Measurements from ENCODE around the gene GAST. TPM values are rescaled to one million over a fixed set of nuclear protein-coding genes. Genes with fewer than 3 reads are reported as not detected.

GAST gene
- total RNA-seq, 1 experiment from 2014 or later: not detected

- Histone ChIP-seq H3K9me3 (ENCODE audit: low read length) (no peaks in the 10 kb centered on the region), H3F3A (ENCODE audit: low read length, unreplicated experiment) (peaks cover 33% of the 10 kb centered on the region), H4K20me1 (ENCODE audit: low read length) (peaks cover 32% of the 10 kb centered on the region), H3K4me1 (ENCODE audit: insufficient read depth, low read length) (peaks cover 6% of the 10 kb centered on the region; the same call in 1 of the 2 replicates), H2AFZ (ENCODE audit: low read length) (no peak overlapping the region), H3K36me3 (ENCODE audit: low read depth, low read length) (peaks cover 33% of the 10 kb centered on the region), H3K27me3 (ENCODE audit: low read length) (no peaks in the 10 kb centered on the region), H3K4me3 (ENCODE audit: low read length) (no peak overlapping the region), H3K79me2 (ENCODE audit: low read length) (peaks cover 28% of the 10 kb centered on the region), H3K9ac (ENCODE audit: low read length) (no peak overlapping the region), H3K27ac (ENCODE audit: low read length) (no peak overlapping the region), H3K4me2 (ENCODE audit: low read length) (no peak overlapping the region), H3K9me2 (replicated peaks; ENCODE audit: low read length) (no peaks in the 10 kb centered on the region)
- ATAC-seq (no peak), DNase-seq (no peak)
- no peak for TF ChIP-seq CTCF (conservative IDR thresholded peaks at IDR 0.05; ENCODE audit: low read depth, low read length)
- TF ChIP-seq EZH2 (IDR thresholded peaks at IDR 0.05; ENCODE audit: low read length, unreplicated experiment): no peak
- no peak for TF ChIP-seq EZH2phosphoT487 (IDR thresholded peaks at IDR 0.05; ENCODE audit: borderline replicate concordance, low read length)
- POLR2A ChIA-PET (ENCODE audit: unreplicated experiment): interaction anchor here (0.6 to 0.7 kb wide), 3 partner anchors 20 to 889 kb away, joined by 3 to 7 read pairs (median 4); no protein-coding TSS in a partner anchor
- CTCF ChIA-PET: interaction anchor here (0.5 kb wide), 1 partner anchor 14 kb away, joined by 6 read pairs; no protein-coding TSS in a partner anchor
- intact Hi-C loops (cut with micrococcal nuclease): no loop called here
- no TSS peak for BruUV-seq (replicated peaks)
Observed at GRCh38 chr17:41692722-41693521, 19.2 kb upstream of the GAST start.

GRCh38 chr17:41695134-41695661 is 16.9 kb upstream of the GAST start:
- no peak overlapping the region for H3K27ac ChIP-seq (ENCODE audit: low read length)
- peaks cover 22% of the 10 kb centered on the region for H4K20me1 ChIP-seq (ENCODE audit: low read length)
- POLR2A ChIA-PET (ENCODE audit: unreplicated experiment): no interaction called here
- 0 out of 2 replicates have a peak, but pooled peaks cover 3% of the 10 kb centered on the region for H3K4me1 ChIP-seq (ENCODE audit: insufficient read depth, low read length)
- H3K36me3 ChIP-seq (ENCODE audit: low read depth, low read length): peaks cover 23% of the 10 kb centered on the region
- CTCF ChIA-PET: interaction anchor here (0.6 to 1.2 kb wide), 2 partner anchors 16 to 23 kb away, joined by 3 to 4 read pairs; no protein-coding TSS in a partner anchor
- no peak overlapping the region for H3K9ac ChIP-seq (ENCODE audit: low read length)
- no peaks in the 10 kb centered on the region for H3K9me3 ChIP-seq (ENCODE audit: low read length)
- no peak overlapping the region for H3K4me3 ChIP-seq (ENCODE audit: low read length)
- H3F3A ChIP-seq (ENCODE audit: low read length, unreplicated experiment): peaks cover 29% of the 10 kb centered on the region
- no peak for DNase-seq
- H3K79me2 ChIP-seq (ENCODE audit: low read length): peaks cover 14% of the 10 kb centered on the region
- no peak for ATAC-seq
- no peaks in the 10 kb centered on the region for H3K9me2 ChIP-seq (replicated peaks; ENCODE audit: low read length)
- TF ChIP-seq EZH2 (IDR thresholded peaks at IDR 0.05; ENCODE audit: low read length, unreplicated experiment) (no peak), EZH2phosphoT487 (IDR thresholded peaks at IDR 0.05; ENCODE audit: borderline replicate concordance, low read length) (no peak), CTCF (conservative IDR thresholded peaks at IDR 0.05; ENCODE audit: low read depth, low read length) (no peak)
- H2AFZ ChIP-seq (ENCODE audit: low read length): no peak overlapping the region
- no peak overlapping the region for H3K4me2 ChIP-seq (ENCODE audit: low read length)
- H3K27me3 ChIP-seq (ENCODE audit: low read length): no peaks in the 10 kb centered on the region
- no TSS peak for BruUV-seq (replicated peaks)
- intact Hi-C loops (cut with micrococcal nuclease): no loop called here
